Esophagus (tissue), 2 donors: Measurements from ENCODE around the gene AMBRA1. TPM values are rescaled to one million over a fixed set of nuclear protein-coding genes. Genes with fewer than 3 reads are reported as not detected.
A peak's percentile ranks its signal among the peaks of the same experiment; 100 is the strongest.

Source experiments
- H3K27ac ChIP-seq, 2 donors: one replicate each; pipeline ENCODE4 v1.5.1; 2013; ENCODE audit warnings: low read depth in 2 of 2, mild to moderate bottlenecking in 2 of 2, inconsistent platforms in 1 of 2, low read length in 1 of 2, moderate library complexity in 1 of 2
- H3K27me3 ChIP-seq, 2 donors: one replicate each; pipeline ENCODE4 v1.6.1; 2013; ENCODE audit warnings: low read length in 2 of 2, control low read depth in 1 of 2, mild to moderate bottlenecking in 1 of 2; ENCODE audit not compliant: insufficient read depth in 2 of 2, control insufficient read depth in 1 of 2
- H3K36me3 ChIP-seq, 2 donors: one replicate each; pipeline ENCODE4 v1.6.1; 2013; ENCODE audit warnings: low read length in 1 of 2; ENCODE audit not compliant: control insufficient read depth in 2 of 2, insufficient read depth in 2 of 2
- H3K4me1 ChIP-seq, 2 donors: one replicate each; pipeline ENCODE4 v1.6.1; 2013; ENCODE audit warnings: low read length in 1 of 2; ENCODE audit not compliant: control insufficient read depth in 2 of 2, insufficient read depth in 2 of 2
- H3K4me3 ChIP-seq, 2 donors: one replicate each; pipeline ENCODE4 v1.5.1; 2013; ENCODE audit warnings: low read length in 2 of 2, mild to moderate bottlenecking in 2 of 2, low read depth in 1 of 2, moderate library complexity in 1 of 2
- H3K9me3 ChIP-seq, 2 donors: one replicate each; pipeline ENCODE4 v1.6.1; 2013; ENCODE audit warnings: mild to moderate bottlenecking in 2 of 2, low read depth in 1 of 2, low read length in 1 of 2, moderate library complexity in 1 of 2; ENCODE audit not compliant: control insufficient read depth in 2 of 2, insufficient read depth in 1 of 2
- WGBS, 2 donors: extraction: QIAGEN DNeasy Blood & Tissue Kit; methylation state at CpG; one replicate each; pipeline ENCODE4 v1.1.7; 2013; 5-methylcytosine and 5-hydroxymethylcytosine counted together
- polyA plus RNA-seq, 2 donors: library from polyadenylated mRNA; stranded (reverse); fragments of 200-250 nt; gene quantifications; one replicate each; pipeline ENCODE4 v1.2.3, GENCODE V29; 2013
- donor health status: healthy with polysubstance abuse.
- donor health status: Bipolar disorder and iron deficiency.

Gene AMBRA1
- polyA plus RNA-seq, 2 donors, result 9.0 to 11.2 TPM

- Histone ChIP-seq H3K27ac (peak within 1 kb of the TSS; percentile 98 to 99), H3K4me1 (peaks cover 0 to 10% of the 10 kb centered on the region in 2 donors), H3K27me3 (no peaks in the 10 kb centered on the region), H3K9me3 (no peaks in the 10 kb centered on the region), H3K36me3 (no peaks in the 10 kb centered on the region), H3K4me3 (peak within 1 kb of the TSS; percentile 80 to 99)
- 0% methylated on average over 60 to 72 of the region's 72 CpGs for WGBS, 2 donors
Observed at GRCh38 chr11:46617134-46617971, 23.5 kb upstream of the AMBRA1 start, which contains the start of the genes ATG13 and HARBI1. Gene ATG13 (plus strand): TSS chr11:46617553. CDS start chr11:46644292, 26,739 bp downstream. Gene HARBI1 (minus strand): TSS chr11:46617227. CDS start chr11:46616237, 990 bp downstream.

- Histone ChIP-seq H3K36me3 (no peaks in the 10 kb centered on the region), H3K4me3 (peak overlapping the region; percentile 80 to 99), H3K27ac (peak overlapping the region; percentile 98 to 99), H3K27me3 (no peaks in the 10 kb centered on the region), H3K4me1 (peaks cover 0 to 10% of the 10 kb centered on the region in 2 donors), H3K9me3 (no peaks in the 10 kb centered on the region)
- 1 to 2% methylated on average over 14 to 15 of the region's 15 CpGs for WGBS, 2 donors
Observed at GRCh38 chr11:46616551-46617133, 22.8 kb upstream of the AMBRA1 start.

DNA sequence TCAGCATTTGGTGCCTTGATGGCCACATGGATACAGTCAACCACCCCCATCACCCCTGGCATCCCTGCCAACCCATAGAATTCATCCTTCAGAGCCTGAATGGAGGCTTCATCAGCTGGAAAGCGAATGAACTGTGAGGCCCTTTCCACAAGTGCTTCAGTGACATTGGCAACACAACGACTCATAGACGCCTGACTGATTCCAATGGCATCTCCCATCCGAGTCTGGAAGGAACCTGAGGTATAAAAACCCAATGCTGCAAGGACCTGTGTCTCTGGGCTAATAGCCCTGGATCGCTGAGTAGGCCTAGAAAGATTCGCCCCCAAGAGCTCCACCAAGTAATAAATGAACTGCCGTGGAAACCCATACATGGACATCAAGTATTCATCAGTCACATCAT is 21.9 kb upstream of the AMBRA1 start:
- Histone ChIP-seq H3K27me3 (no peaks in the 10 kb centered on the region), H3K4me3 (no peak overlapping the region), H3K27ac (peak overlapping the region in 1 of 2 donors; percentile 36), H3K9me3 (no peaks in the 10 kb centered on the region), H3K36me3 (no peaks in the 10 kb centered on the region), H3K4me1 (peaks cover 0 to 10% of the 10 kb centered on the region in 2 donors)
- WGBS, 2 donors, result 95 to 98% methylated on average over 7 of the region's 7 CpGs

DNA sequence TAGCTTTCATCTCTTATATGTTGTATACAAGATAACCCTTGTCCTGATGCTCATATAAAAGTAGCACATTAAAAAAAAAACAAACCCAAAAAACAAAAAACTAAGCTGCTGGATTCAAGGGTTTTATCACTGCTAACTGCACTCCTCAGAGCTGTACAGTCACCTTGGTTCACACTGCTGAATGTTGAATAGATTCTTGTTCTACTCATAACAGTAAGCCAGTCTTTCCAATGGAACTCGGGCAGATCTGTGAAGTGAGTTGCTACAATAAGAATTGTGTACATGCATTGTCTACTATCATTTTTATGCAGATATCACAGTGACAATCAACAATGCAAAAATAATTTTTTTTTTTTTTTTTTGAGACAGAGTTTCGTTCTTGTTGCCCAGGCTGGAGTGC is 18.5 kb upstream of the AMBRA1 start:
- peaks cover 0 to 5% of the 10 kb centered on the region in 2 donors for H3K4me1 ChIP-seq
- no peak overlapping the region for H3K27ac ChIP-seq
- WGBS, 2 donors, result 91 to 94% methylated on average over 2 of the region's 2 CpGs

GRCh38 chr11:46611526-46612304 is 17.9 kb upstream of the AMBRA1 start:
- H3K27ac ChIP-seq, result no peak overlapping the region
- peaks cover 0 to 5% of the 10 kb centered on the region in 2 donors for H3K4me1 ChIP-seq
- H3K36me3 ChIP-seq, result no peaks in the 10 kb centered on the region
- no peak overlapping the region for H3K4me3 ChIP-seq
- 74 to 85% methylated on average over 5 of the region's 5 CpGs for WGBS, 2 donors
- H3K9me3 ChIP-seq, result no peaks in the 10 kb centered on the region
- no peaks in the 10 kb centered on the region for H3K27me3 ChIP-seq

More for the DNA sequence above, 18.5 kb upstream of the AMBRA1 start:
- no peaks in the 10 kb centered on the region for H3K9me3 ChIP-seq
- H3K36me3 ChIP-seq, result no peaks in the 10 kb centered on the region
- no peak overlapping the region for H3K4me3 ChIP-seq
- no peaks in the 10 kb centered on the region for H3K27me3 ChIP-seq

DNA sequence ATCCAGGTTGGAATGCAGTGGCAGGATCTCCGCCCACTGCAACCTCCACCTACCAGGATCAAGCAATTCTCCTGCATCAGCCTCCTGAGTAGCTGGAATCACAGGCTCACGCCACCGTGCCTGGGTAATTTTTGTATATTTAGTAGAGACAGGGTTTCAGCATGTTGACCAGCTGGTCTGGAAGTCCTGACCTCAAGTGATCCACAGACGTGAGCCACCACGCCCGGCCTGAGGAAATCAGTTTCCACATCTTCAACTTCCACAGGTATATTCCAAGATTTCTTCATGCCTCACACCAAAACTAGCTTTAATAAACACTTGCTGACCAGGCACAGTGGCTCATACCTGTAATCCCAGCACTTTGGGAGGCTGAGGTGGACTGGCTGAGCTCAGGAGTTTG is 15.6 kb upstream of the AMBRA1 start:
- WGBS, 2 donors, result 94 to 95% methylated on average over 6 of the region's 6 CpGs
- Histone ChIP-seq H3K4me1 (no peaks in the 10 kb centered on the region), H3K36me3 (no peaks in the 10 kb centered on the region), H3K27me3 (no peaks in the 10 kb centered on the region), H3K27ac (no peak overlapping the region), H3K9me3 (no peaks in the 10 kb centered on the region), H3K4me3 (no peak overlapping the region)

DNA sequence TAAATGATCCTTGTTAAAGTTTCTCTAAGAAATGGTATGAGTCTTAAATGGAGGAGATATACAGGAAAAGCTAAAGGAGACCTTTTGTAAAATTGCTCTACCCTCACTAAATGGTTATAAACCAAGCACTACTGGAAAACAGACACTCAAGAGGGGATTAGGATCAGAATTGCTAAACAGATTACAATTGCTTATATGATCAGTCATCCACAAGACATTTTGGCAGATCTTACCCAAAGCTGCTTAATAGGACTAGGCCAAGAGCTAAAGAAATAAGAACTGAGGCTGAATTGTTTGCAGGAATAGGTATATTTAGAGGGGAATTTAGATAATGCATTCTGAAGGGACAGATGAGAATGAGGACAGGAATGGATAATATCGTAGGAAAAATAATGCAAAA is 13.7 kb upstream of the AMBRA1 start:
- H3K4me3 ChIP-seq, result no peak overlapping the region
- no peak overlapping the region for H3K27ac ChIP-seq
- H3K9me3 ChIP-seq, result no peaks in the 10 kb centered on the region
- H3K36me3 ChIP-seq, result no peaks in the 10 kb centered on the region
- H3K27me3 ChIP-seq, result no peaks in the 10 kb centered on the region
- H3K4me1 ChIP-seq, result no peaks in the 10 kb centered on the region
- 65 to 75% methylated on average over 1 of the region's 1 CpG for WGBS, 2 donors

DNA sequence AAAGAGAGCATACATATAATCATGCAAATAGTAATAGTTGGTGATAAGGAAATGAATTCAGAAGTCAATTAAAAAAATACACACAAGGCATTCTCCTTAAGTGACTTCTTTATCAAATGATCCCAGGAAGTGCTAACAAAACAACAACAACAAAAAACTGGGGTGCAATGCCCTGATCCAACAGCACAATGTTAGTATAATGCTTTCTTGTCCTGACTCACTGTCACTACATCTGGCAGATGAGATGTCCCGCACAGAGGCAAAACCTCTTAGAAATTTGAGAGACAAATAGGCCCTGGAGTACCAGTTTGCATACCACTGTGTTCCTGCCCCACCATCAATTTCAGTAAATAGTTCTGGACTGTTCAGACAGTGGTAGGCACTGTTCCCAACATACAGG is 11.0 kb upstream of the AMBRA1 start:
- no peak overlapping the region for H3K4me3 ChIP-seq
- 91 to 96% methylated on average over 1 of the region's 1 CpG for WGBS, 2 donors
- H3K36me3 ChIP-seq, result no peaks in the 10 kb centered on the region
- H3K9me3 ChIP-seq, result no peaks in the 10 kb centered on the region
- no peak overlapping the region for H3K27ac ChIP-seq
- no peaks in the 10 kb centered on the region for H3K4me1 ChIP-seq
- no peaks in the 10 kb centered on the region for H3K27me3 ChIP-seq

DNA sequence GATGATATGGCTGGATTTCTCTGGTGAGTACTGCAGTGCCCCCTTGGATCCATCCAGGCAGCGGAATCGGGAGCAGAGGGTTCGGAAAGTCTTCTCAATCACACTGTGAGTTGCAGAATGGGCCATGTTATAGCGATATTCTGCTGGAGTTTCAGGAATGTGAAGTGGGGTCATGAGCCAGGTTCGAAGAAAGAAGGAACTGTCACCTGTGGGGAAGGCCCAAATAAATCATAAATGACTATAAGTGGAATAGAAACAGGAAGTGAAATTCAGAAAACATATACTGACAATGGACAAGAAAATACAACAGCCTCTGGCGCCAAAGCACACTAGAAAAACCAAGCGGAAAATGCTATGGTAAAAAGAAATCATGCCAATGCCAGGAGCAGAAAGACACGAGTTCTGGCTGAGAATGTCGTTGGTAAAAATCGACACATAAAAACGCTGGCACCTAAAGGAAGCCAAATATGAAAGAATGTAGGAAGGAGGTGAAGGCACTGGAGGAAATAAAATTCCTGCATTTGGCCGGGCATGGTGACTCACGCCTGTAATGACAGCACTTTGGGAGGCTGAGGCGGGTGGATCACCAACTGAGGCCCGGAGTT is 10.0 kb upstream of the AMBRA1 start:
- 90 to 92% methylated on average over 15 of the region's 15 CpGs for WGBS, 2 donors
- Histone ChIP-seq H3K27me3 (no peaks in the 10 kb centered on the region), H3K4me3 (no peak overlapping the region), H3K36me3 (no peaks in the 10 kb centered on the region), H3K4me1 (no peaks in the 10 kb centered on the region), H3K27ac (no peak overlapping the region), H3K9me3 (no peaks in the 10 kb centered on the region)
